ENCODE measurements around the gene CYBA. TPM values are rescaled to one million over a fixed set of nuclear protein-coding genes. Genes with fewer than 3 reads are reported as not detected.

CYBA gene
- total and polyA plus RNA-seq, 2 of the 13 experiments (the other 11 are each of a cell fraction or from before 2014, with no cell fraction given): 196 to 250 TPM

DNA sequence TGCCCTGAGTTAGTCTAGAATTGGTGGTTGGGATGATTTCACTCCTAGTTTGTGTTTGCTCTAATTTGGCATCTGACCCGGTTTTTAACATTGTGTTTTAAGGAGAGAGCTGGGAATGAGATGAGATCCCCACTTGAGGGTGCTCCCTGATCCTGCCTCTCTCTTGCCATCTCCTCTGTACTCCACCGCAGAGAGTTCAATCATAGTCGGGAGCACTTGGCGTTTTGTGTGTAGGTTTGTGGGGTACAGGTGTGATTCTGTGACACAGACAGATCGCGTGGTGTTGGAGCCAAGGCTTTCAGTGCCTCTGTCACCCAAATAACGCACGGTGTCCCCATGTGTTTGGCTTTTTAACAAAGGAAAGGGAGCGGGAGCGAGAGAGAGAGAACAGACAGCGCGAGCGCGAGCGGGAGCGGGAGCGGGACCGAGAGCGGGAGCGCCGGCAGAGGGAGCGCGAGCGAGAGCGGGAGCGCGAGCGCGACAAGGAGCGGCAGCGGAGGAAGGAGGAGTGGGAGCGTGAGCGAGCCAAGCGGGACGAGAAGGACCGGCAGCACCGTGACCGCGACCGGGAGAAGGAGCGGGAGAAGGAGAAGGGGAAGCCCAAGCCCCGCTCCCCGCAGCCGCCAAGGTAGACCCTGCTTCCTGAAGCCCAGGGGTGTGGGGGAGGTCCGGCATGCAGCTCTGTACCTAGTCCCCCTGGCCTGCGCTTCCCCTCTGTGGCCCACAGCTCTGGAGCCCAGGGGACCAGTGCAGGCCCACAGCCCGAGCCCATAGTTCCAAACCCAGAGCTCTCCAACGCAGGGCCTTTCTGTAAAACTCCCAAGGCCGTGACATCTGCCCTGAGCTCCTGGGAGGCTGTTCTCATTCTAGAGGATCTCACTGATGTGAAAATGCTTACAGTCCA lies 39.7 kb downstream of the CYBA start:
- Histone ChIP-seq H3K9ac (ENCODE audit: insufficient read depth, low read depth, low read length) (no peak overlapping the region), H3K79me2 (ENCODE audit: insufficient read depth, low read length) (no peaks in the 10 kb centered on the region), H3K4me1 (ENCODE audit: insufficient read depth, low read length) (no peaks in the 10 kb centered on the region), H2AFZ (ENCODE audit: low read length) (no peak overlapping the region), H3K27ac (ENCODE audit: extremely low read length, insufficient read depth, low read length) (no peak overlapping the region), H3K4me2 (ENCODE audit: low read depth, low read length) (no peak overlapping the region), H3K27me3 (ENCODE audit: control insufficient read depth in 1 of 2, insufficient read depth in 2 of 2, low read length in 2 of 2) (no peaks in the 10 kb centered on the region), H4K20me1 (ENCODE audit: insufficient read depth, low read length) (no peaks in the 10 kb centered on the region), H3K4me3 (replicated peaks in 1 of 3; ENCODE audit: insufficient read depth in 1 of 3, low read depth in 2 of 3, low read length in 3 of 3) (no peak overlapping the region), H3K36me3 (replicated peaks in 1 of 2; ENCODE audit: control insufficient read depth in 1 of 2, insufficient read depth in 2 of 2, low read length in 2 of 2) (peaks cover 35 to 77% of the 10 kb centered on the region in 2 experiments), H3K9me3 (ENCODE audit: low read length) (no peaks in the 10 kb centered on the region)
- ATAC-seq: no peak
- TF ChIP-seq JUND (CRISPR knock-in tag; IDR thresholded peaks at IDR 0.05) (no peak), AGO2 (optimal IDR thresholded peaks at IDR 0.05; ENCODE audit: low read depth, low read length) (peak; percentile 65)
- DNase-seq (ENCODE audit: low spot score): no peak
- intact Hi-C loops (cut with micrococcal nuclease; ENCODE audit: unreplicated experiment): no loop called here
- BruUV-seq (replicated peaks): no TSS peak
- FAIRE-seq: no peak
- ChIA-PET CTCF (ENCODE audit: low intra/inter-chr PET ratio, low total read pairs) (no interaction called here), POLR2A (no interaction called here)
- 98% methylated on average over 48 of the region's 49 CpGs for WGBS (ENCODE audit: low lambda C conversion rate)
- in situ Hi-C loops (cut with HindIII; ENCODE audit: extremely low pct_ligation_motif_present, low pct_unique_long_range_greater_than_20kb): no loop called here

DNA sequence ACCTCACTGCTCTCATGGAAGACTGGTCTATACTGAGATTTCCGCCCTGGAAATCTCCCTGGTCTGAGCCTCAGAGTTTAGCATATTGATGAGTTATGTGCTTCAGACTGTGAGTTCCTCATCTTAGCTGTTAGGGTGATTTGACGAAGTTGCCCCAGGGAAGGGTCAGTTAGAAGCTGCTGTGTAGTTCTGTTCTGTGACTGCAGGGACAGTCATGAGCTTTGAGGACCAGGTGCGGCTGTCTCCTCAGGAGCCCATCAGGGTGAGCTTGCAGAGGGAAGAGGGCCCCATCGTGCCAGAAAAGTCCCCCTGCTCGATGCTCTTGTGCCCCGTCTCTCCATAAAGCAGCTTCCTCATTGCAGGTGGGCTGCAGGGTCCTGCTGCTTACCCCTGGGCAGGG lies 40.8 kb downstream of the CYBA start:
- WGBS (ENCODE audit: low lambda C conversion rate): 92% methylated on average over 5 of the region's 6 CpGs
- Histone ChIP-seq H3K27ac (ENCODE audit: extremely low read length, insufficient read depth, low read length) (no peak overlapping the region), H3K27me3 (ENCODE audit: control insufficient read depth in 1 of 2, insufficient read depth in 2 of 2, low read length in 2 of 2) (no peaks in the 10 kb centered on the region), H2AFZ (ENCODE audit: low read length) (no peak overlapping the region), H3K9me3 (ENCODE audit: low read length) (no peaks in the 10 kb centered on the region), H3K4me2 (ENCODE audit: low read depth, low read length) (no peak overlapping the region), H3K9ac (ENCODE audit: insufficient read depth, low read depth, low read length) (no peak overlapping the region), H3K4me1 (ENCODE audit: insufficient read depth, low read length) (no peaks in the 10 kb centered on the region), H3K36me3 (replicated peaks in 1 of 2; ENCODE audit: control insufficient read depth in 1 of 2, insufficient read depth in 2 of 2, low read length in 2 of 2) (peaks cover 37 to 83% of the 10 kb centered on the region in 2 experiments), H4K20me1 (ENCODE audit: insufficient read depth, low read length) (no peaks in the 10 kb centered on the region), H3K4me3 (replicated peaks in 1 of 3; ENCODE audit: insufficient read depth in 1 of 3, low read depth in 2 of 3, low read length in 3 of 3) (no peak overlapping the region), H3K79me2 (ENCODE audit: insufficient read depth, low read length) (no peaks in the 10 kb centered on the region)
- no TSS peak for BruUV-seq (replicated peaks)
- TF ChIP-seq, protein P1, sequence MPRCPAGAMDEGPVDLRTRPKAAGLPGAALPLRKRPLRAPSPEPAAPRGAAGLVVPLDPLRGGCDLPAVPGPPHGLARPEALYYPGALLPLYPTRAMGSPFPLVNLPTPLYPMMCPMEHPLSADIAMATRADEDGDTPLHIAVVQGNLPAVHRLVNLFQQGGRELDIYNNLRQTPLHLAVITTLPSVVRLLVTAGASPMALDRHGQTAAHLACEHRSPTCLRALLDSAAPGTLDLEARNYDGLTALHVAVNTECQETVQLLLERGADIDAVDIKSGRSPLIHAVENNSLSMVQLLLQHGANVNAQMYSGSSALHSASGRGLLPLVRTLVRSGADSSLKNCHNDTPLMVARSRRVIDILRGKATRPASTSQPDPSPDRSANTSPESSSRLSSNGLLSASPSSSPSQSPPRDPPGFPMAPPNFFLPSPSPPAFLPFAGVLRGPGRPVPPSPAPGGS (CRISPR knock-in tag; IDR thresholded peaks at IDR 0.05): no peak
- TF ChIP-seq STAG1 (CRISPR knock-in tag; IDR thresholded peaks at IDR 0.05): peak; percentile 17; the same call in 1 of the 2 replicates
- POLR2A ChIA-PET: interaction anchor here (1.4 kb wide), 1 partner anchor 39 kb away, joined by 3 read pairs; no protein-coding TSS in a partner anchor
- DNase-seq (ENCODE audit: low spot score): no peak
- peak; percentile 60 for ATAC-seq
- FAIRE-seq: peak; percentile 12
- CTCF ChIA-PET (ENCODE audit: low intra/inter-chr PET ratio, low total read pairs): no interaction called here
- intact Hi-C loops (cut with micrococcal nuclease; ENCODE audit: unreplicated experiment) (no loop called here), in situ Hi-C loops (cut with HindIII; ENCODE audit: extremely low pct_ligation_motif_present, low pct_unique_long_range_greater_than_20kb) (no loop called here)
